ENCODE data around the gene RASGRP1. TPM values are rescaled to one million over a fixed set of nuclear protein-coding genes. Genes with fewer than 3 reads are reported as not detected.
A peak's percentile ranks its signal among the peaks of the same experiment; 100 is the strongest.

The RASGRP1 gene
- total RNA-seq, 1 experiment from 2014 or later: 2.8 TPM

GRCh38 chr15:38564557-38565286 lies at the start of gene RASGRP1 (continued):
- TF ChIP-seq, protein P1, sequence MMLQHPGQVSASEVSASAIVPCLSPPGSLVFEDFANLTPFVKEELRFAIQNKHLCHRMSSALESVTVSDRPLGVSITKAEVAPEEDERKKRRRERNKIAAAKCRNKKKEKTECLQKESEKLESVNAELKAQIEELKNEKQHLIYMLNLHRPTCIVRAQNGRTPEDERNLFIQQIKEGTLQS (CRISPR knock-in tag; conservative IDR thresholded peaks at IDR 0.05): no peak
- no peak for TF ChIP-seq NFATC4 (CRISPR knock-in tag; IDR thresholded peaks at IDR 0.05)
- peak; percentile 84 for TF ChIP-seq MAX (CRISPR knock-in tag; IDR thresholded peaks at IDR 0.05)
- TF ChIP-seq RORB (CRISPR knock-in tag; IDR thresholded peaks at IDR 0.05): no peak
- no peak for TF ChIP-seq ZNF263 (CRISPR knock-in tag; IDR thresholded peaks at IDR 0.05; ENCODE audit: low read depth)
- TF ChIP-seq SOX15 (CRISPR knock-in tag; IDR thresholded peaks at IDR 0.05): no peak
- no peak for TF ChIP-seq ZNF121 (CRISPR knock-in tag; IDR thresholded peaks at IDR 0.05)
- no peak; the same call in 1 of the 2 replicates for TF ChIP-seq NR3C1 (CRISPR knock-in tag; conservative IDR thresholded peaks at IDR 0.05; ENCODE audit: low read depth)
- TF ChIP-seq GTF2I (CRISPR knock-in tag; conservative IDR thresholded peaks at IDR 0.05): no peak
- TF ChIP-seq E2F5 (CRISPR knock-in tag; IDR thresholded peaks at IDR 0.05): no peak; the same call in 1 of the 2 replicates
- no peak for TF ChIP-seq GRHL2 (CRISPR knock-in tag; IDR thresholded peaks at IDR 0.05; ENCODE audit: insufficient replicate concordance, severe bottlenecking)
- TF ChIP-seq, protein P2, sequence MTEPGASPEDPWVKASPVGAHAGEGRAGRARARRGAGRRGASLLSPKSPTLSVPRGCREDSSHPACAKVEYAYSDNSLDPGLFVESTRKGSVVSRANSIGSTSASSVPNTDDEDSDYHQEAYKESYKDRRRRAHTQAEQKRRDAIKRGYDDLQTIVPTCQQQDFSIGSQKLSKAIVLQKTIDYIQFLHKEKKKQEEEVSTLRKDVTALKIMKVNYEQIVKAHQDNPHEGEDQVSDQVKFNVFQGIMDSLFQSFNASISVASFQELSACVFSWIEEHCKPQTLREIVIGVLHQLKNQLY (CRISPR knock-in tag; IDR thresholded peaks at IDR 0.05): no peak
- peak; percentile 90; the same call in 1 of the 2 replicates for TF ChIP-seq ZNF219 (CRISPR knock-in tag; IDR thresholded peaks at IDR 0.05; ENCODE audit: borderline replicate concordance)
- TF ChIP-seq GABPB1 (CRISPR knock-in tag; IDR thresholded peaks at IDR 0.05): no peak
- TF ChIP-seq TEAD4 (CRISPR knock-in tag; IDR thresholded peaks at IDR 0.05): no peak
- TF ChIP-seq SP1 (CRISPR knock-in tag; conservative IDR thresholded peaks at IDR 0.05): no peak
- TF ChIP-seq FOXP4 (CRISPR knock-in tag; IDR thresholded peaks at IDR 0.05): peak; percentile 97
- no peak; the same call in 1 of the 2 replicates for TF ChIP-seq NFE2L1 (CRISPR knock-in tag; IDR thresholded peaks at IDR 0.05)

GRCh38 chr15:38613085-38613484 lies 48.5 kb upstream of the RASGRP1 start:
- CTCF ChIA-PET: no interaction called here
- TF ChIP-seq ZNF423 (CRISPR knock-in tag; IDR thresholded peaks at IDR 0.05): no peak
- TF ChIP-seq FOXP4 (CRISPR knock-in tag; IDR thresholded peaks at IDR 0.05): no peak
- no peak for TF ChIP-seq NR1H2 (CRISPR knock-in tag; IDR thresholded peaks at IDR 0.05)
- ATAC-seq: no peak

More at GRCh38 chr15:38613085-38613484, 48.5 kb upstream of the RASGRP1 start:
- Mint-ChIP-seq H3K27me3 (ENCODE audit: low read depth) (no peaks in the 10 kb centered on the region), H3K27ac (no peak overlapping the region), H3K9me3 (0 out of 2 replicates have a peak, but pooled peaks cover 4% of the 10 kb centered on the region), H3K4me1 (peaks cover 15% of the 10 kb centered on the region), H3K36me3 (no peaks in the 10 kb centered on the region), H3K4me3 (no peak overlapping the region)
- no peak for DNase-seq (ENCODE audit: low spot score)
- POLR2A ChIA-PET: no interaction called here
